ENCODE measurements around the gene HHAT.

Gene HHAT

DNA sequence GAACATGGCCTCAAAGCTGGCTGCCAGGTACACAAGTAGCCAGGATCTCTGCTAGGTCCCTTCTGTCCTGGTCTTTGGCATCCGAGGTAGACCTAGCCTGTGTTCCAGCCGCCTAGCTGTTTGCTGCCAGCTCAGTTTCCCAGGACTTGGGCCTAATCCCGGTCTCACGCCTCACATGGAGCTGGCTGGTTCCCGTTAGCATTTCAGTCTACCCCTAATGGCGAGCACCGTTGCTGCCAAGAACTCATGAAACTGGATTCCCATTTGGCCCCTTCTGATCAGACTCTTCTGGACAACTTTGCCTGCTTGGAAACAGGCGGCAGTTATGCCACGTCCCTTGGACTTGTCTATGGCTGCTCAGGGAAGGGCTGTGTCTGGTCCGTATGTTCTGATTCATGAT lies 26.2 kb upstream of the HHAT start:
- no peak for DNase-seq (ENCODE audit: extremely low read depth, insufficient read length)
- Histone ChIP-seq H3K36me3 (ENCODE audit: control insufficient read depth, insufficient read depth, low read length) (no peaks in the 10 kb centered on the region), H3K27me3 (replicated peaks; ENCODE audit: control insufficient read depth, insufficient read depth, low read length) (no peaks in the 10 kb centered on the region; the same call in none of the 2 replicates), H3K4me3 (replicated peaks; ENCODE audit: low read depth, low read length) (no peak overlapping the region)
- TF ChIP-seq, protein P1, sequence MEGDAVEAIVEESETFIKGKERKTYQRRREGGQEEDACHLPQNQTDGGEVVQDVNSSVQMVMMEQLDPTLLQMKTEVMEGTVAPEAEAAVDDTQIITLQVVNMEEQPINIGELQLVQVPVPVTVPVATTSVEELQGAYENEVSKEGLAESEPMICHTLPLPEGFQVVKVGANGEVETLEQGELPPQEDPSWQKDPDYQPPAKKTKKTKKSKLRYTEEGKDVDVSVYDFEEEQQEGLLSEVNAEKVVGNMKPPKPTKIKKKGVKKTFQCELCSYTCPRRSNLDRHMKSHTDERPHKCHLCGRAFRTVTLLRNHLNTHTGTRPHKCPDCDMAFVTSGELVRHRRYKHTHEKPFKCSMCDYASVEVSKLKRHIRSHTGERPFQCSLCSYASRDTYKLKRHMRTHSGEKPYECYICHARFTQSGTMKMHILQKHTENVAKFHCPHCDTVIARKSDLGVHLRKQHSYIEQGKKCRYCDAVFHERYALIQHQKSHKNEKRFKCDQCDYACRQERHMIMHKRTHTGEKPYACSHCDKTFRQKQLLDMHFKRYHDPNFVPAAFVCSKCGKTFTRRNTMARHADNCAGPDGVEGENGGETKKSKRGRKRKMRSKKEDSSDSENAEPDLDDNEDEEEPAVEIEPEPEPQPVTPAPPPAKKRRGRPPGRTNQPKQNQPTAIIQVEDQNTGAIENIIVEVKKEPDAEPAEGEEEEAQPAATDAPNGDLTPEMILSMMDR (IDR thresholded peaks at IDR 0.05; ENCODE audit: insufficient read depth, low read length, poor library complexity, severe bottlenecking): no peak

DNA sequence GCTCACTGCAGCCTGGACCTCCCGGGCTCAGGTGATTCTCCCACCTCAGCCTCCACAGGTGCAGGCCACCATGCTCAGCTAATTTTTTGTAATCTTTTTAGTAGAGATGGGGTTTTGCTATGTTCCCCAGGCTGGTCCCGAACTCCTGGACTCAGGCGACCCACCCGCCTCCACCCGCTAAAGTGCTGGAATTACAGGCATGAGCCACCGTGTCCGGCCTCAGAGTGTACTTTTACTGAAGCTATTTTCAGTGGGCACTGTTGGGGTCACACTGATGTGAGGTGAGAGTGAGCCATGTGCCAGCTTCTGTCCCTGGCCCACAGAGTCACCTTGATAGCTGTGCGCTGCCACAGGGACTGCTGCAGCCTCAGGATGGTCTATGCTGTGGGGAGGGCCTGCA lies 25.3 kb upstream of the HHAT start:
- no peak for DNase-seq (ENCODE audit: extremely low read depth, insufficient read length)
- no peaks in the 10 kb centered on the region for H3K36me3 ChIP-seq (ENCODE audit: control insufficient read depth, insufficient read depth, low read length)
- TF ChIP-seq, protein P1 (IDR thresholded peaks at IDR 0.05; ENCODE audit: insufficient read depth, low read length, poor library complexity, severe bottlenecking): no peak
- H3K27me3 ChIP-seq (replicated peaks; ENCODE audit: control insufficient read depth, insufficient read depth, low read length): no peaks in the 10 kb centered on the region; the same call in none of the 2 replicates
- no peak overlapping the region for H3K4me3 ChIP-seq (replicated peaks; ENCODE audit: low read depth, low read length)

DNA sequence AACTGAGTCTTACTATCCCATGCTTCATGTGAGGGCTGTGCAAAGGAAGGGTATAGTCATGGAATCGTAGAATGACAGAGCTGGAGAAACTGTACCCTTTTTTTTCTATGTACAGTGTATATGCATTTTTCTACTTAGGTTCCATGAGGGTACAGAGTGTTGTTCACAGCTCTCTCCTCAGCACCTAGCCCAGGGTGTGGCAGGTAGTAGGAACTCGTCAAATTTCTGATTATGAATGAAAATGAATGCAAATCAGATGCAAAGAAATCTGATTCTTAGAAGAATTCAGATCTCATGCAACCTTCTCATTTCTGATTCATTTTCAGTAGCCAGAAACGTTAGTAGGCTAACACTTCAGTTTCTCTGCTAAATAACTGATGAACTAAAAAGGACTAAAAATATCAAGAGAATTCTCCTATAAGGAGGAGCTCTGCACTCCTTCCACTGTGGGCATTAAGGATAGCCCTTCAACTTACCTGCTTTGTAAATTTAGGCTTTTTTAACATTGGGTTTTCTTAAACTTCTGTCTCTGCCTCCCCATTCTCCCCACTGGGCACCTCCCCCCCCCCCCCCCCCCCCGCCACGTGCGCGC lies 18.0 kb upstream of the HHAT start:
- no peak for DNase-seq (ENCODE audit: extremely low read depth, insufficient read length)
- H3K4me3 ChIP-seq (replicated peaks; ENCODE audit: low read depth, low read length): no peak overlapping the region
- H3K36me3 ChIP-seq (ENCODE audit: control insufficient read depth, insufficient read depth, low read length): no peaks in the 10 kb centered on the region
- no peaks in the 10 kb centered on the region; the same call in none of the 2 replicates for H3K27me3 ChIP-seq (replicated peaks; ENCODE audit: control insufficient read depth, insufficient read depth, low read length)
- TF ChIP-seq, protein P1 (IDR thresholded peaks at IDR 0.05; ENCODE audit: insufficient read depth, low read length, poor library complexity, severe bottlenecking): no peak

DNA sequence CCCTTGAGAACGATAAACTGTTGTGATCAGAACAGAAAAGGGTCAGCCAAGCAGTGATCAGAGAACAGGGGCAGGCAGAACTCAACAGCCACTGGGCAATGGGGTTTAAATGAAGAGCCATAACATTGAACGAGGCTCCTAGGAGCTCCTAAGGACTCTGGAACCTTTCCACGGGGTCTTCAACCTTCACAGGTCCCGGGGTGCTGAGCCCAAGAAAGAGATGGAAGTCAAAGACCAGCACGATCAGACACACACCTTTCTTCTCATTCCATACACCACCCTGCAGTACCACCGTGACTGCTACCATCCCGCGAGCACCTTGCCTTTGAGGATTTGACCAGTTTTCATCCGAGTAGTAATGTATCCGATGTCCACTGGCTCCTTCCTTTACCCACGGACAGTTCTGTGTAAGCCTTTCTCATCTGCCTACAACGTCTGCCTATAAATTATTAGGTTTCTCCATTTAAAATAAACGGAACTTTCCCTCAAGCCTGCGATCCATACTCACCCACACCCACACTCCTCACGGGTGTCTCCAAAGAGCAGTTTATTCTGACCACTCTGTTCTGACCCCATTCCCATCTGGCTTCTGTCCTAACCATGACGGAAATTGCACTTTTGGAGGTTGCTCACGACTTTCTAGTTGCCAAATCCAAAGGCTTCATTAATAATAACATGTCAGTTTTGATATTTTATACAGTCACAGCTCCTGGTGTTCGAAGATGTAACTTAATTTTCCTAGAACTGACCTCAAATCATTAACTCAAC lies 16.8 kb upstream of the HHAT start:
- Histone ChIP-seq H3K4me3 (replicated peaks; ENCODE audit: low read depth, low read length) (no peak overlapping the region), H3K27me3 (replicated peaks; ENCODE audit: control insufficient read depth, insufficient read depth, low read length) (no peaks in the 10 kb centered on the region; the same call in none of the 2 replicates), H3K36me3 (ENCODE audit: control insufficient read depth, insufficient read depth, low read length) (no peaks in the 10 kb centered on the region)
- no peak for DNase-seq (ENCODE audit: extremely low read depth, insufficient read length)
- TF ChIP-seq, protein P1 (IDR thresholded peaks at IDR 0.05; ENCODE audit: insufficient read depth, low read length, poor library complexity, severe bottlenecking): no peak

DNA sequence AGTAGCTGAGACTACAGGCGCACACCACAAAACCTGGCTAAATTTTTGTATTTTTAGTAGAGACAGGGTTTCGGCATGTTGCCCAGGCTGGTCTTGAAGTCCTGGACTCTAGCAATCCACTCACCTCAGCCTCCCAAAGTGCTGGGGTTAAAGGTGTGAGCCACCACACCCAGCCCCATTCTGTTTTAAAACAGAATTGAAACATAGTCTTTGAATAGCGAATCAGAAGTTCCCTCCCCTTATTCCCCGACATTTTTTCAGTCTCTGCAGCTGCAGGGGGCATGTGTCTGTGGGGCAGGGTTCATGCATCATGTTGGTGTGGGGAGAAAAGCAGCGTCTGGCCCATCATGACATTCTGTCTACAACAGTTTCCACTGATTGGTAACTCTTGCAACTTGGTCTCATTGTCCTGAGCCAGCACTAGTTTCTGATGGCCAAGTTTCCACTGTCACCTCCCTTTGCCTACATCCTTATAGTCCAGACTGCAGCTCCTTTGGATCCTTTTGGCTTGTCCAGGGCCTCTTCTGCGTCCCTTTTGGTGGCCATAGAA lies 15.6 kb upstream of the HHAT start:
- TF ChIP-seq, protein P1 (IDR thresholded peaks at IDR 0.05; ENCODE audit: insufficient read depth, low read length, poor library complexity, severe bottlenecking): no peak
- Histone ChIP-seq H3K4me3 (replicated peaks; ENCODE audit: low read depth, low read length) (no peak overlapping the region), H3K27me3 (replicated peaks; ENCODE audit: control insufficient read depth, insufficient read depth, low read length) (no peaks in the 10 kb centered on the region; the same call in 1 of the 2 replicates), H3K36me3 (ENCODE audit: control insufficient read depth, insufficient read depth, low read length) (no peaks in the 10 kb centered on the region)
- DNase-seq (ENCODE audit: extremely low read depth, insufficient read length): no peak
